ENCODE data around the gene SLC26A11.

GRCh38 chr17:80213643-80213975, 6.6 kb upstream of the SLC26A11 start:
- TF ChIP-seq, protein P1, sequence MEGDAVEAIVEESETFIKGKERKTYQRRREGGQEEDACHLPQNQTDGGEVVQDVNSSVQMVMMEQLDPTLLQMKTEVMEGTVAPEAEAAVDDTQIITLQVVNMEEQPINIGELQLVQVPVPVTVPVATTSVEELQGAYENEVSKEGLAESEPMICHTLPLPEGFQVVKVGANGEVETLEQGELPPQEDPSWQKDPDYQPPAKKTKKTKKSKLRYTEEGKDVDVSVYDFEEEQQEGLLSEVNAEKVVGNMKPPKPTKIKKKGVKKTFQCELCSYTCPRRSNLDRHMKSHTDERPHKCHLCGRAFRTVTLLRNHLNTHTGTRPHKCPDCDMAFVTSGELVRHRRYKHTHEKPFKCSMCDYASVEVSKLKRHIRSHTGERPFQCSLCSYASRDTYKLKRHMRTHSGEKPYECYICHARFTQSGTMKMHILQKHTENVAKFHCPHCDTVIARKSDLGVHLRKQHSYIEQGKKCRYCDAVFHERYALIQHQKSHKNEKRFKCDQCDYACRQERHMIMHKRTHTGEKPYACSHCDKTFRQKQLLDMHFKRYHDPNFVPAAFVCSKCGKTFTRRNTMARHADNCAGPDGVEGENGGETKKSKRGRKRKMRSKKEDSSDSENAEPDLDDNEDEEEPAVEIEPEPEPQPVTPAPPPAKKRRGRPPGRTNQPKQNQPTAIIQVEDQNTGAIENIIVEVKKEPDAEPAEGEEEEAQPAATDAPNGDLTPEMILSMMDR (IDR thresholded peaks at IDR 0.05): no peak
- TF ChIP-seq POLR2A (IDR thresholded peaks at IDR 0.05): no peak

Measured in thyroid gland (tissue), 4 donors.